Prostate gland (tissue), 2 donors: ENCODE measurements around the gene SFXN4. TPM values are rescaled to one million over a fixed set of nuclear protein-coding genes. Genes with fewer than 3 reads are reported as not detected.
A peak's percentile ranks its signal among the peaks of the same experiment; 100 is the strongest.

Source experiments
- DNase-seq: peaks from one replicate; pipeline ENCODE4 v3.0.0-alpha.2; 2019; ENCODE audit warnings: low spot score
- H3K27ac ChIP-seq, 2 donors: fragments of 200-600 bp; sonication (generic); 2 replicates each; pipeline ENCODE4 v1.5.1; 2017 to 2019
- H3K27me3 ChIP-seq: fragments of 200-600 bp; sonication (generic); replicated peaks from 2 replicates; pipeline ENCODE4 v1.5.1; 2019; ENCODE audit not compliant: insufficient read depth
- H3K36me3 ChIP-seq, 2 donors: fragments of 200-600 bp; sonication (generic); 1 replicate in 1 of 2; 2 replicates in 1 of 2; pipeline versions ENCODE4 v1.5.1 to v1.8.1; 2017 to 2019
- H3K4me1 ChIP-seq: fragments of 200-600 bp; sonication (generic); replicated peaks from 2 replicates; pipeline ENCODE4 v1.5.1; 2019
- H3K4me3 ChIP-seq, 2 donors: fragments of 200-600 bp; sonication (generic); 2 replicates each; pipeline ENCODE4 v1.5.1; 2017 to 2019
- H3K9me3 ChIP-seq: fragments of 200-600 bp; sonication (generic); 2 replicates; pipeline ENCODE4 v1.5.1; 2017
- POLR2A ChIP-seq: fragments of 450-650 bp; IDR thresholded peaks from one replicate; pipeline ENCODE4 v1.6.1; 2016; ENCODE audit warnings: antibody characterized with exemption, mild to moderate bottlenecking
- POLR2AphosphoS5 ChIP-seq: sonication (generic); formaldehyde crosslinking; IDR thresholded peaks from one replicate; pipeline ENCODE4 v1.6.1; 2017; ENCODE audit warnings: antibody characterized with exemption
- WGBS: methylation state at CpG from one replicate; pipeline ENCODE4 v1.1.5; 2018; 5-methylcytosine and 5-hydroxymethylcytosine counted together
- intact Hi-C: fragments of 100-400 bp; cut with DNase I; formaldehyde crosslinking; loops from one replicate; pipeline ENCODE4 v1.14.2; 2022
- total RNA-seq, 2 donors: library from RNA; depleted of rRNA; stranded (reverse); fragments of >200 nt; gene quantifications; one replicate each; pipeline ENCODE4 v1.1.0, GENCODE V29; 2016
- TF ChIP-seq, protein P1 (sequence below), 4 experiments: fragments of 200-600 bp in 2 of 4; fragments of 450-650 bp in 2 of 4; sonication (generic) in 2 of 4; IDR thresholded peaks; 1 replicate in 3 of 4; 2 replicates in 1 of 4; pipeline ENCODE4 v1.5.1; 2016 to 2019; ENCODE audit warnings: antibody characterized with exemption in 4 of 4, mild to moderate bottlenecking in 2 of 4, moderate library complexity in 2 of 4

The SFXN4 gene
- total RNA-seq, 2 donors from 2014 or later = 19.7 to 22.7 TPM

DNA sequence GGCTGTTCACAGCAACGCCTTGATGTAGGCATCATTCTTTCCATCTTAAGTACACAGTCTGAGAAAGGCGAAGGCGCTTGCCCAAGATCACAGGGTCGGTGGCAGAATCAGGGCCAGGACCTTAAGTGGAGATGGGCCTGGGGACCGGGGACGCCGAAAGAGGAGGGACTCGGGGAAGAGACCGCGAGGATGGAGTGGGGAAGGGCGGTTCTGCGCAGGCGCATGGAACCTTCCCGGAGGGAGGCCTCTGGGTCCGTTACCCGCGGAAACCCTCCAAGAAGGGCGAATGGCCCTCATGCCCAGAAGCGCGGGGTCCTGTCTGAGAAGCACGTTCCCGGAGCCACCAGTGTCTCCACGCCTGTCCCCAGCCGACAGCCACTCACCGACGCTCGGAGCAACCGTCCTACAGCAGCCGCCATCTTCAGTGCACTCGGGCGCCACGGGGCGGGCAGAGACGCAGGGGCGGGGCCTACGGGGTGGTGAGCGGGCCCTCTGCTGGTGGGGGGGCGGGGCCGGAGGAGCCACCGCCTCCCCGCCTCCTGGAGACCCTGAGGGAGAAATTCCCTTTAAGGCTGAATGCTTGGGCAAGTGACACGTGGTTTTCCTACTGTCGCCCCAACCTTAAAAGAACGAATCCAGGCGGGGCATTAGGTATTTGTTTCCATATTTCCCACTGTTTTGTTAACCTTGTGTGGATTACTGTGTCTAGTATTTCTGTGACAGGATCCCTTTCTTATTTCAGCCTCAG lies 13.0 kb upstream of the SFXN4 start, which contains the start of gene PRDX3:
Gene PRDX3 (minus strand): TSS at position 441 of the 748 bp plus-strand sequence. CDS start 22 bp downstream, at position 419.
- Histone ChIP-seq H3K36me3 (no peaks in the 10 kb centered on the region), H3K9me3 (no peaks in the 10 kb centered on the region), H3K27ac (peak within 1 kb of the TSS; percentile 88 to 93), H3K27me3 (no peaks in the 10 kb centered on the region), H3K4me1 (no peaks in the 10 kb centered on the region), H3K4me3 (peak within 1 kb of the TSS; percentile 64 to 68)
- 0% methylated on average over 44 of the region's 45 CpGs for WGBS
- intact Hi-C loops = no loop called here
- TF ChIP-seq POLR2AphosphoS5 = peak; percentile 64
- TF ChIP-seq POLR2A = peak; percentile 58
- TF ChIP-seq, protein P1, sequence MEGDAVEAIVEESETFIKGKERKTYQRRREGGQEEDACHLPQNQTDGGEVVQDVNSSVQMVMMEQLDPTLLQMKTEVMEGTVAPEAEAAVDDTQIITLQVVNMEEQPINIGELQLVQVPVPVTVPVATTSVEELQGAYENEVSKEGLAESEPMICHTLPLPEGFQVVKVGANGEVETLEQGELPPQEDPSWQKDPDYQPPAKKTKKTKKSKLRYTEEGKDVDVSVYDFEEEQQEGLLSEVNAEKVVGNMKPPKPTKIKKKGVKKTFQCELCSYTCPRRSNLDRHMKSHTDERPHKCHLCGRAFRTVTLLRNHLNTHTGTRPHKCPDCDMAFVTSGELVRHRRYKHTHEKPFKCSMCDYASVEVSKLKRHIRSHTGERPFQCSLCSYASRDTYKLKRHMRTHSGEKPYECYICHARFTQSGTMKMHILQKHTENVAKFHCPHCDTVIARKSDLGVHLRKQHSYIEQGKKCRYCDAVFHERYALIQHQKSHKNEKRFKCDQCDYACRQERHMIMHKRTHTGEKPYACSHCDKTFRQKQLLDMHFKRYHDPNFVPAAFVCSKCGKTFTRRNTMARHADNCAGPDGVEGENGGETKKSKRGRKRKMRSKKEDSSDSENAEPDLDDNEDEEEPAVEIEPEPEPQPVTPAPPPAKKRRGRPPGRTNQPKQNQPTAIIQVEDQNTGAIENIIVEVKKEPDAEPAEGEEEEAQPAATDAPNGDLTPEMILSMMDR (IDR thresholded peaks at IDR 0.05) = peak; percentile 24 to 55 (median 34)
- peak; percentile 90 for DNase-seq

DNA sequence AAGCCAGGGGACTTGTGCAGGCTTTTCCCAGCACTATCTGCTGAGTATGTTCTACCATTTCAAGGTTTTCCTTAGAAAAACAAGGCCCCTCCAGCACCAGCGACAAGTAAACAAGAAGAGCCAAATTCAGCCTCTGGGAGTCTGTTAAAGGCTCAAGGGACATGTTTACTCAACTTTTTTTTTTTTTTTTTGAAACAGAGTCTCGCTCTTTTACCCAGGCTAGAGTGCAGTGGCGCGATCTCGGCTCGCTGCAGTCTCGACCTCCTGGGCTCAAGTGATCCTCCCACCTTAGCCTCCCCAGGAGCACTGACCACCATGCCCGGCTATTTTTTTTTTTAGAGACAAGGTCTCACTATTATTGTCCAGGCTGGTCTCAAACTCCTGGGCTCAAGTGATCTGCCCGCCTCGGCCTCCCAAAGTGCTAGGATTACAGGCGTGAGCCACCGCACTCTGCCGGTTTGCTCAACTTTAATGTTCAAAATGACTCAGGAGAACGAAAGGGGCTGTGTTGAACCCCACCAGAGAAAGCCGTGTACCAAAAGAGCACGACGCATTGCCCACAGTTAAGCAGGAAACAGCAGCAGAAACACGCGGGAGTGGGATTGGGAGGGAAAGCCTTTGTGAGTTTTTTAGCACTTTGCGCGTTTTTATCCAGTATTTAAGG lies 12.3 kb upstream of the SFXN4 start:
- no peak for TF ChIP-seq POLR2AphosphoS5
- TF ChIP-seq, protein P1 (IDR thresholded peaks at IDR 0.05) = no peak
- no peak for TF ChIP-seq POLR2A
- intact Hi-C loops = no loop called here
- Histone ChIP-seq H3K27me3 (no peaks in the 10 kb centered on the region), H3K9me3 (no peaks in the 10 kb centered on the region), H3K27ac (peak overlapping the region; percentile 88 to 93), H3K36me3 (no peaks in the 10 kb centered on the region), H3K4me3 (peak overlapping the region; percentile 64 to 68), H3K4me1 (no peaks in the 10 kb centered on the region)
- DNase-seq = no peak
- 22% methylated on average over 21 of the region's 21 CpGs for WGBS

DNA sequence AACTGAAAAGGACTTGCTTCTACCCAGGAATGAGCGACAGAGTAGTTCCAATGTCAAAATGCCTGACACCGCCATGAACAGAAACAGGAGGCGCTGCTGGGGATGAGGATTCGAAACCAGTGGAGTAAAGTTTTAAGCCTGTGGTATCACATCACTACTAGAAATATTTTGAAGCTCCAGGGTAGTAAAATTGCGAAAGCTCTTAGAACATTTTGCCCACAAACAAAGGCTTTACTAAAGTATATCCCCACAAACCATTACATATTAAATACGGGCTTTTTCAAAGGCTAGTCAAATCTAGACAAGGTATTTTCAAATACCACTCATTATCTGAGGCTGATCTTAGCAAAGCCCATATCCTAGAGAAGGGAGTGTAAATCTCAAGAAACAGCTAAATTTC lies 10.7 kb upstream of the SFXN4 start:
- WGBS = 89% methylated on average over 6 of the region's 6 CpGs
- H3K36me3 ChIP-seq = peaks cover 0 to 4% of the 10 kb centered on the region in 2 donors

DNA sequence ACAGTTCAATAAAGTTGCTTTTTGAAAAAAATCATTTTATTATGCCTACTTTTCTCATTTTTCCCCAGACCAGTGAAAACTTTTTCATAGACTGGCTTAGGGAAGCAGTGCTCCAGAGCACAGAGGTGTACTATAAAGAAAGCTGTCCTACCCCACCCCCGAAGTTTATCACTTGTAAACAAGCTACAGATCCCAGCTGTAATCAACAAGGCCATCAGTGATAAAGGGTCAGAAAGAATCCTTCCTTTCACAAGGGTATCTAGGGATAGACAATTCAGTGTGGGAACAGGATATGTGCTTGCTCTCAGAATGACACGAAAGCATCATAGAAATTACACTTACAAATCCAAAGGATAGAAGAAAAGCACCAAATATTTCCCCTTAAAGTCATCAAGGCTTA lies 8.6 kb upstream of the SFXN4 start:
- intact Hi-C loops = no loop called here
- Histone ChIP-seq H3K27me3 (no peaks in the 10 kb centered on the region), H3K36me3 (peaks cover 0 to 14% of the 10 kb centered on the region in 2 donors), H3K4me3 (no peak overlapping the region), H3K27ac (no peak overlapping the region), H3K4me1 (no peaks in the 10 kb centered on the region), H3K9me3 (no peaks in the 10 kb centered on the region)
- 59% methylated on average over 2 of the region's 2 CpGs for WGBS
- no peak for DNase-seq
- TF ChIP-seq POLR2AphosphoS5 (no peak), POLR2A (no peak)

More for the DNA sequence above, 10.7 kb upstream of the SFXN4 start:
- no peaks in the 10 kb centered on the region for H3K27me3 ChIP-seq
- H3K9me3 ChIP-seq = no peaks in the 10 kb centered on the region
- no peak for TF ChIP-seq POLR2AphosphoS5
- TF ChIP-seq, protein P1 (IDR thresholded peaks at IDR 0.05) = no peak
- no peak for TF ChIP-seq POLR2A
- no peak for DNase-seq
- intact Hi-C loops = no loop called here
- no peak overlapping the region for H3K27ac ChIP-seq
- no peaks in the 10 kb centered on the region for H3K4me1 ChIP-seq
- H3K4me3 ChIP-seq = no peak overlapping the region

DNA sequence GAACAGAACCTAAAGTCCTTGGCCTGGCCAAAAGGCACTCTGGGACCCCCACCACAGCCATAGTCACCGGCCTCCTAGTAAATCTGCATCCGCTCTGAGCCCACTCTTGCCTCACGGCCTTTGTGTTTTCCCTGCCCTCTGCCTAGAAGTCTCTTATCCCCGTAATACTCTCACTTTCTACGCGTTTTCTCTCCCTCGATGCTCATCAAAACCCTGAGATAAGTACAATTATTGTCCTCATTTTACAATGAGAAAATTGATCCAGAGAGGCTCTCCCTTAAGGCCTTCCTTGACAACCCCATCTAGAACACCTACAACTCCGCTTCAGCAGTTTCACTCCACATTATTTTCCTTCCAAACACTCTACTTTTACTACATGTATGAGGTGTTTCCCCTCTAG lies 1.5 kb upstream of the SFXN4 start:
- no peaks in the 10 kb centered on the region for H3K9me3 ChIP-seq
- no peak overlapping the region for H3K4me3 ChIP-seq
- TF ChIP-seq, protein P1 (IDR thresholded peaks at IDR 0.05) = no peak
- TF ChIP-seq POLR2A (no peak), POLR2AphosphoS5 (no peak)
- H3K36me3 ChIP-seq = peaks cover 0 to 18% of the 10 kb centered on the region in 2 donors
- WGBS = 80% methylated on average over 8 of the region's 8 CpGs
- peak overlapping the region; percentile 22 to 86 for H3K27ac ChIP-seq
- intact Hi-C loops = no loop called here
- no peaks in the 10 kb centered on the region for H3K4me1 ChIP-seq
- H3K27me3 ChIP-seq = no peaks in the 10 kb centered on the region
- DNase-seq = no peak
